Suprapubic skin (tissue), 3 donors: ENCODE results near the gene NHLRC2.
"Not testable (repeated sequence)": the region's sequence is repeated elsewhere in the genome, so short reads cannot be mapped to it uniquely, and the experiment has no call there.

Experiments
- CTCF ChIP-seq, 2 donors: fragments of 200-600 bp in 1 of 2; fragments of 450-650 bp in 1 of 2; sonication (generic) in 1 of 2; IDR thresholded peaks; one replicate each; pipeline ENCODE4 v1.5.1; 2016 to 2019; ENCODE audit warnings: antibody characterized with exemption in 2 of 2, mild to moderate bottlenecking in 1 of 2, moderate library complexity in 1 of 2
- POLR2AphosphoS5 ChIP-seq, 3 donors: sonication (generic); formaldehyde crosslinking; IDR thresholded peaks; one replicate each; pipeline ENCODE4 v1.6.1; 2017; ENCODE audit warnings: antibody characterized with exemption in 3 of 3

- TF ChIP-seq POLR2AphosphoS5, CTCF (IDR thresholded peaks at IDR 0.05): not testable (repeated sequence)
These were observed 25.9 kb upstream of the NHLRC2 start for GRCh38 chr10:113828567-113828966.
